OCI-LY3 (cell line): ENCODE results near the gene RBBP8.
A peak's percentile ranks its signal among the peaks of the same experiment; 100 is the strongest.

Experiments
- H2AFZ ChIP-seq: fragments of 200-600, 300-600 bp; shearing (Covaris generic); 2 replicates; pipeline ENCODE4 v1.6.0; 2014; ENCODE audit warnings: antibody characterized with exemption, low read depth, low read length
- H3K27ac ChIP-seq: fragments of 200-600, 300-600 bp; sonication (generic); 2 replicates; pipeline ENCODE4 v1.5.1; 2014; ENCODE audit warnings: mild to moderate bottlenecking, low read length, moderate library complexity, mixed read lengths
- H3K27me3 ChIP-seq: fragments of 200-600, 300-600 bp; sonication (generic); 2 replicates; pipeline ENCODE4 v1.6.1; 2014; ENCODE audit warnings: low read depth, low read length, mixed read lengths
- H3K36me3 ChIP-seq: fragments of 200-600, 300-600 bp; sonication (generic); replicated peaks from 2 replicates; pipeline ENCODE3; 2014; ENCODE audit warnings: low read depth, low read length, mixed read lengths
- H3K4me1 ChIP-seq: fragments of 300-600, 200-600 bp; sonication (generic); 2 replicates; pipeline ENCODE4 v1.6.1; 2014; ENCODE audit warnings: low read length, mixed read lengths
- H3K4me2 ChIP-seq: fragments of 200-600, 300-600 bp; sonication (generic); 2 replicates; pipeline ENCODE4 v1.6.1; 2014; ENCODE audit warnings: low read length, mixed read lengths
- H3K4me3 ChIP-seq: fragments of 300-600, 200-600 bp; sonication (generic); 2 replicates; pipeline ENCODE4 v1.5.1; 2014; ENCODE audit warnings: antibody characterized with exemption, mild to moderate bottlenecking, low read length, moderate library complexity
- H3K79me2 ChIP-seq: fragments of 300-600, 200-600 bp; shearing (Covaris generic); 2 replicates; pipeline ENCODE4 v1.6.1; 2014; ENCODE audit warnings: mild to moderate bottlenecking, low read length, mixed read lengths
- H3K9ac ChIP-seq: fragments of 300-600, 200-600 bp; shearing (Covaris generic); 2 replicates; pipeline ENCODE4 v1.6.0; 2014; ENCODE audit warnings: mild to moderate bottlenecking, low read length, moderate library complexity
- H3K9me3 ChIP-seq: fragments of 200-600, 300-600 bp; shearing (Covaris generic); 2 replicates; pipeline ENCODE4 v1.6.1; 2014; ENCODE audit warnings: low read length, mixed read lengths; ENCODE audit not compliant: insufficient read depth
- H4K20me1 ChIP-seq: fragments of 200-600, 300-600 bp; sonication (generic); 2 replicates; pipeline ENCODE4 v1.6.1; 2016; ENCODE audit warnings: low read length, mixed read lengths; ENCODE audit not compliant: insufficient read depth
- EZH2phosphoT487 ChIP-seq: fragments of 200-600 bp; shearing (Covaris generic); IDR thresholded peaks from 2 replicates; pipeline ENCODE4 v1.6.1; 2018; ENCODE audit warnings: antibody characterized with exemption, mixed run types, low read depth
- TF ChIP-seq, protein P1 (sequence below): fragments of 200-600, 300-600 bp; sonication (generic); IDR thresholded peaks from 2 replicates; pipeline ENCODE4 v1.5.1; 2014; ENCODE audit warnings: antibody characterized with exemption, low read length, low read depth

RBBP8 gene

DNA sequence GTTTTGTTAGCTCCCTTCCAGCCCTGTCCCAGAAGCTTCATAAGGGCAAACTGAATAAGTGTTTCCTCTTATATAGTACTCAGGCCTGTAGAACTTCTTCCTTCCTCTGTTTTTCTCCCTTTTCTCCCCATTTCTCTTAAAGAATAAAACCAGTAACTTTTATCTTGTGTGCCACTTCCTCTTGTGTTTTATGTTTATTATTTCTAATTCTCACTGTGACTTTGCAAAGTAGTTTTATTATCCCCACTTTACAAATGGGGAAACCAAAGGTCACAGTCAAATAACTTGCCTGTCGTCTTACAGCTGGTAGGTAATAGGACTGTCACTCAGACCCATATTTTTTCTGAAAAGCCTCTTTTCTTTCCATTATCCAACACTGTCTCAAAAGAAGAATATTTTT is 42.4 kb downstream of the RBBP8 start:
- H3K27me3 ChIP-seq, result no peaks in the 10 kb centered on the region
- no peak overlapping the region for H3K4me3 ChIP-seq
- peak overlapping the region; percentile 3; the same call in 1 of the 2 replicates for H3K4me2 ChIP-seq
- H3K36me3 ChIP-seq, result peaks cover 12% of the 10 kb centered on the region
- no peaks in the 10 kb centered on the region for H4K20me1 ChIP-seq
- H3K9me3 ChIP-seq, result no peaks in the 10 kb centered on the region
- H2AFZ ChIP-seq, result no peak overlapping the region
- H3K79me2 ChIP-seq, result no peaks in the 10 kb centered on the region
- H3K4me1 ChIP-seq, result peaks cover 34% of the 10 kb centered on the region
- no peak overlapping the region for H3K9ac ChIP-seq
- TF ChIP-seq EZH2phosphoT487, result no peak
- TF ChIP-seq, protein P1, sequence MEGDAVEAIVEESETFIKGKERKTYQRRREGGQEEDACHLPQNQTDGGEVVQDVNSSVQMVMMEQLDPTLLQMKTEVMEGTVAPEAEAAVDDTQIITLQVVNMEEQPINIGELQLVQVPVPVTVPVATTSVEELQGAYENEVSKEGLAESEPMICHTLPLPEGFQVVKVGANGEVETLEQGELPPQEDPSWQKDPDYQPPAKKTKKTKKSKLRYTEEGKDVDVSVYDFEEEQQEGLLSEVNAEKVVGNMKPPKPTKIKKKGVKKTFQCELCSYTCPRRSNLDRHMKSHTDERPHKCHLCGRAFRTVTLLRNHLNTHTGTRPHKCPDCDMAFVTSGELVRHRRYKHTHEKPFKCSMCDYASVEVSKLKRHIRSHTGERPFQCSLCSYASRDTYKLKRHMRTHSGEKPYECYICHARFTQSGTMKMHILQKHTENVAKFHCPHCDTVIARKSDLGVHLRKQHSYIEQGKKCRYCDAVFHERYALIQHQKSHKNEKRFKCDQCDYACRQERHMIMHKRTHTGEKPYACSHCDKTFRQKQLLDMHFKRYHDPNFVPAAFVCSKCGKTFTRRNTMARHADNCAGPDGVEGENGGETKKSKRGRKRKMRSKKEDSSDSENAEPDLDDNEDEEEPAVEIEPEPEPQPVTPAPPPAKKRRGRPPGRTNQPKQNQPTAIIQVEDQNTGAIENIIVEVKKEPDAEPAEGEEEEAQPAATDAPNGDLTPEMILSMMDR, result no peak
- peak overlapping the region; percentile 44 for H3K27ac ChIP-seq

- H3K4me2 ChIP-seq, result peak overlapping the region; percentile 48
- no peaks in the 10 kb centered on the region for H3K27me3 ChIP-seq
- no peaks in the 10 kb centered on the region for H4K20me1 ChIP-seq
- peaks cover 19% of the 10 kb centered on the region for H3K36me3 ChIP-seq
- peak overlapping the region; percentile 22 for H3K27ac ChIP-seq
- H3K4me1 ChIP-seq, result peaks cover 43% of the 10 kb centered on the region
- no peak overlapping the region; the same call in 1 of the 2 replicates for H3K9ac ChIP-seq
- no peaks in the 10 kb centered on the region for H3K79me2 ChIP-seq
- no peak for TF ChIP-seq EZH2phosphoT487
- TF ChIP-seq, protein P1, result no peak; the same call in 1 of the 2 replicates
- H2AFZ ChIP-seq, result 0 out of 2 replicates have a peak overlapping the region, but pooled peaks have one; percentile 2
- H3K4me3 ChIP-seq, result 0 out of 2 replicates have a peak overlapping the region, but pooled peaks have one; percentile 5
- H3K9me3 ChIP-seq, result no peaks in the 10 kb centered on the region
These were observed 44.9 kb downstream of the RBBP8 start for GRCh38 chr18:22977847-22978701.

GRCh38 chr18:22980394-22980793 is 47.3 kb downstream of the RBBP8 start:
- Histone ChIP-seq H3K9ac (no peak overlapping the region), H3K27me3 (no peaks in the 10 kb centered on the region), H3K4me1 (peaks cover 42% of the 10 kb centered on the region), H3K9me3 (no peaks in the 10 kb centered on the region), H3K4me3 (no peak overlapping the region), H3K79me2 (no peaks in the 10 kb centered on the region), H3K27ac (no peak overlapping the region), H3K4me2 (no peak overlapping the region), H4K20me1 (no peaks in the 10 kb centered on the region), H3K36me3 (peaks cover 22% of the 10 kb centered on the region), H2AFZ (no peak overlapping the region)
- no peak for TF ChIP-seq EZH2phosphoT487
- TF ChIP-seq, protein P1, result no peak

GRCh38 chr18:22981274-22982133 is 48.4 kb downstream of the RBBP8 start:
- Histone ChIP-seq H3K4me1 (peaks cover 32% of the 10 kb centered on the region), H3K27me3 (no peaks in the 10 kb centered on the region), H4K20me1 (no peaks in the 10 kb centered on the region), H3K36me3 (peaks cover 19% of the 10 kb centered on the region), H3K27ac (no peak overlapping the region), H3K79me2 (no peaks in the 10 kb centered on the region), H3K4me2 (peak overlapping the region; percentile 12), H3K4me3 (no peak overlapping the region), H3K9me3 (no peaks in the 10 kb centered on the region), H2AFZ (no peak overlapping the region), H3K9ac (no peak overlapping the region)
- TF ChIP-seq EZH2phosphoT487, result no peak
- TF ChIP-seq, protein P1, result no peak
